ENCODE data around the gene NTM.

Gene NTM

DNA sequence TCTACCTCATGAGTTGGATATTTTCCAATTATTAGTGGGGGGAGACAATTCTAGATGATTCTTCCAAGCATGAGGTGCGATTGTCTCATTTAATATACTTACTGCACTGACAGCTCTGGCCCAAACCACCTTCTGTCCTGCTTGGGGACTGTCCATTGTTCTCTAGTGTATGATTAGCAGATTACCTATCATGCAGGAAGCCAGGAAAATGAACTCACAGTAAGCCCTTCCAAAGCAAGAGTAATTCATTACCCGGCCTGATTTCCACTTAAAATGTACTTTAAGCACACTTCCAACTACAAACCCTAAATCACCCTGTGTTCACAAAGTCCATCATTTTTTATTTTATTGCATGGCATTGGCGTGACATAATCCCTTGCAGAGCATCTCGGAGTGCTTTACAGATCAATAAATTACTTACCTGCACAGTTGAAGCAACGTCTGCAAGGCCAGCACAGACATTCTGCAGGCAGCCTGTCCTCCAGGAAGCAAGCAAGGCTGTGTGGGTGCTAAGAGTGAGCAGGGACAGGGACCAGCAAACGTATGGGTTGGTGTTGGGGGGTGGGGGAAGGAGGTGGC lies 838.2 kb downstream of the NTM start:
- no peaks in the 10 kb centered on the region for H3K36me3 ChIP-seq (ENCODE audit: control insufficient read depth, insufficient read depth, low read length)
- no peak for DNase-seq
- no peaks in the 10 kb centered on the region for H3K27me3 ChIP-seq (replicated peaks; ENCODE audit: control insufficient read depth, insufficient read depth, low read length, poor library complexity, severe bottlenecking)
- no peaks in the 10 kb centered on the region for H3K9me3 ChIP-seq (ENCODE audit: control insufficient read depth, low read length)
- H3K4me1 ChIP-seq (ENCODE audit: control insufficient read depth, insufficient read depth, low read length, poor library complexity, severe bottlenecking): no peaks in the 10 kb centered on the region
- H3K27ac ChIP-seq (ENCODE audit: insufficient read depth, low read length, poor library complexity, severe bottlenecking): no peak overlapping the region
- H3K4me3 ChIP-seq (ENCODE audit: insufficient read depth, low read depth, low read length, poor library complexity, severe bottlenecking): no peak overlapping the region

- H3K27me3 ChIP-seq (replicated peaks; ENCODE audit: control insufficient read depth, insufficient read depth, low read length, poor library complexity, severe bottlenecking): no peaks in the 10 kb centered on the region
- no peaks in the 10 kb centered on the region for H3K4me1 ChIP-seq (ENCODE audit: control insufficient read depth, insufficient read depth, low read length, poor library complexity, severe bottlenecking)
- no peaks in the 10 kb centered on the region for H3K9me3 ChIP-seq (ENCODE audit: control insufficient read depth, low read length)
- DNase-seq: no peak
- no peak overlapping the region for H3K27ac ChIP-seq (ENCODE audit: insufficient read depth, low read length, poor library complexity, severe bottlenecking)
- no peak overlapping the region for H3K4me3 ChIP-seq (ENCODE audit: insufficient read depth, low read depth, low read length, poor library complexity, severe bottlenecking)
- H3K36me3 ChIP-seq (ENCODE audit: control insufficient read depth, insufficient read depth, low read length): no peaks in the 10 kb centered on the region
These were observed 841.1 kb downstream of the NTM start for GRCh38 chr11:132211479-132211878.

DNA sequence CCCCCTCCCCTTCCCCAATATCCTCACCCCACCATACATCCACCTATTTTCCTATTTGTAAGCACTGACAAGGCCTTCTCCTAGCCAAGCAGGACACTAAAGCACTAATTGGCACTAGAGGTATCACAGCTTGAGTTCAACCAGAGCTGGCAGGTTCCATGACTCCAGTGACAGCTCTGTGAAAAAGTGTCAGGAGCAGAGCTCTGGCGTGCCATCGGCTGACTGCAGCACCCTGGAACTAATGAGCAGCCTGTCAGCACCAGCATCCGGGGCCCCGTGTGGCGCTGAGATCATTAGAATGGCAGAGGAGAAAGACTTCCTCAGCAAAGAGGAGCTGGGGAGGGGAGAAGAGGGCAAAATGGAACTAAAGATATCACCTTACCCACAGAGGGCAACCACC lies 847.4 kb downstream of the NTM start:
- Histone ChIP-seq H3K4me1 (ENCODE audit: control insufficient read depth, insufficient read depth, low read length, poor library complexity, severe bottlenecking) (no peaks in the 10 kb centered on the region), H3K4me3 (ENCODE audit: insufficient read depth, low read depth, low read length, poor library complexity, severe bottlenecking) (no peak overlapping the region), H3K36me3 (ENCODE audit: control insufficient read depth, insufficient read depth, low read length) (no peaks in the 10 kb centered on the region), H3K9me3 (ENCODE audit: control insufficient read depth, low read length) (no peaks in the 10 kb centered on the region), H3K27ac (ENCODE audit: insufficient read depth, low read length, poor library complexity, severe bottlenecking) (no peak overlapping the region), H3K27me3 (replicated peaks; ENCODE audit: control insufficient read depth, insufficient read depth, low read length, poor library complexity, severe bottlenecking) (no peaks in the 10 kb centered on the region)
- no peak for DNase-seq

DNA sequence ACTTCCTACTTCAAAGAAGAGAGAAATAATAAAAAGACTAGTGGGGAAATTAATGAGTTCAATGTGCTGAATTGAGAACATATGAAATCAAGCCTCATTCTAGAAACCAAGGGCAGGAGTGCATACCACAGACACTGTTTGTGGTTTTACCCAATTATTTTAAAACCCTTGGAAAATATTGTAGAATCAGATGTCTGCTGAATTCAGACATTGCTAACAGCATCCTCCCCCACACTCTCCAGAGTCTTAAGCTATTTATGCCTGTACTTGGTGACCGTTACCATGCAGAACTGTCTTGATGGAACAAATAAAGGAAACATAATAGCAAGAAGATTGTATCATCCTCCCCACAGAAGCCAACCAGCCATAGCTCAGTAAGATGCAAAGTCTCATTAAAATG lies 850.1 kb downstream of the NTM start:
- DNase-seq: no peak
- Histone ChIP-seq H3K9me3 (ENCODE audit: control insufficient read depth, low read length) (no peaks in the 10 kb centered on the region), H3K4me3 (ENCODE audit: insufficient read depth, low read depth, low read length, poor library complexity, severe bottlenecking) (no peak overlapping the region), H3K27me3 (replicated peaks; ENCODE audit: control insufficient read depth, insufficient read depth, low read length, poor library complexity, severe bottlenecking) (no peaks in the 10 kb centered on the region), H3K4me1 (ENCODE audit: control insufficient read depth, insufficient read depth, low read length, poor library complexity, severe bottlenecking) (no peaks in the 10 kb centered on the region), H3K27ac (ENCODE audit: insufficient read depth, low read length, poor library complexity, severe bottlenecking) (no peak overlapping the region), H3K36me3 (ENCODE audit: control insufficient read depth, insufficient read depth, low read length) (no peaks in the 10 kb centered on the region)

- no peaks in the 10 kb centered on the region for H3K27me3 ChIP-seq (replicated peaks; ENCODE audit: control insufficient read depth, insufficient read depth, low read length, poor library complexity, severe bottlenecking)
- H3K9me3 ChIP-seq (ENCODE audit: control insufficient read depth, low read length): no peaks in the 10 kb centered on the region
- no peak overlapping the region for H3K4me3 ChIP-seq (ENCODE audit: insufficient read depth, low read depth, low read length, poor library complexity, severe bottlenecking)
- DNase-seq: no peak
- H3K27ac ChIP-seq (ENCODE audit: insufficient read depth, low read length, poor library complexity, severe bottlenecking): no peak overlapping the region
- no peaks in the 10 kb centered on the region for H3K36me3 ChIP-seq (ENCODE audit: control insufficient read depth, insufficient read depth, low read length)
- no peaks in the 10 kb centered on the region for H3K4me1 ChIP-seq (ENCODE audit: control insufficient read depth, insufficient read depth, low read length, poor library complexity, severe bottlenecking)
These were observed 851.9 kb downstream of the NTM start for GRCh38 chr11:132222345-132222744.

DNA sequence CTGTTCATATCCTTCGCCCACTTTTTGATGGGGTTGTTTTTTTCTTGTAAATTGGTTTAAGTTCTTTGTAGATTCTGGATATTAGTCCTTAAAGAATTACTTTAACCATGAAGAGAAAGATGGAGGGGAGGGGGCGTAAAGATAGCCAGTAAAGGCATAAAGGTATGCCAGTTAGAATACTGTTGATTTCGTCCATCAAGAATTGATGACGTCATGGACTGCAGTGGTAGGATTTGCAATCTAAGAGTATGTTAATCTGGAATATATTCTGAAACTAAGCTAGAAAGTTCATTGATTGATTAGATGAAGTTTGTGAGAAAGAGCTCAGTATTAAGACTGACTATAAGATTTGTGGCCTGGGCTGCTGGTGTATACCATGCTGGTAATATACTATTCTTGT lies 856.1 kb downstream of the NTM start:
- H3K27me3 ChIP-seq (replicated peaks; ENCODE audit: control insufficient read depth, insufficient read depth, low read length, poor library complexity, severe bottlenecking): no peaks in the 10 kb centered on the region
- no peaks in the 10 kb centered on the region for H3K9me3 ChIP-seq (ENCODE audit: control insufficient read depth, low read length)
- H3K27ac ChIP-seq (ENCODE audit: insufficient read depth, low read length, poor library complexity, severe bottlenecking): no peak overlapping the region
- no peak for DNase-seq
- no peak overlapping the region for H3K4me3 ChIP-seq (ENCODE audit: insufficient read depth, low read depth, low read length, poor library complexity, severe bottlenecking)
- H3K4me1 ChIP-seq (ENCODE audit: control insufficient read depth, insufficient read depth, low read length, poor library complexity, severe bottlenecking): no peaks in the 10 kb centered on the region
- no peaks in the 10 kb centered on the region for H3K36me3 ChIP-seq (ENCODE audit: control insufficient read depth, insufficient read depth, low read length)

DNA sequence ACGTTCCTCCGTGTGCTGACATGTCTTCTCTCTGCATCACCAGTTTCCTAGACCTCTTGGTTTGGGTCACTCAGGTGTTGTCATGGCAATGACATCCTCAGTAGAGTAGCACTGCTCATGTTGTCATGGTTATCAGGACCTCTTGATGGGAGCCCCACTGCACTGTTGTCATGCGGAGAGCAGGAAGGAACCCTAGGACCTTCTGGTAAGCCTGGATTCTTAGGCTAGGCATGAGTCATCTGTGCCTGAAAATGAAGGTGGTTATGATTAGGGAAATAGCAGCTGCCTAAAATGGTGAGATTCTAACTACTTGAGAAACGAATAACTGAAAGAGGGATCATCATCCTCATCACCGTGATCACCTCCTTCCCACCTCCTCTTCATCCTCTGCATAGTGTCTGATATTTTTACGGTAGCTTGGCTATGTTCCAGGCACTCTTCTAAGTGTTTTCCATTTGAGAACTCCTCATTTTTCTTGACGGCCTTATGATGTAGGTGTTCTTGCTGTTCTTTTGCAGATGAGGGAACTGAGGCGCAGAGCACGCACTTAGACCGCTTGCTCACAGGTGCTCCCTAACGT lies 858.4 kb downstream of the NTM start:
- H3K9me3 ChIP-seq (ENCODE audit: control insufficient read depth, low read length): no peaks in the 10 kb centered on the region
- no peaks in the 10 kb centered on the region for H3K27me3 ChIP-seq (replicated peaks; ENCODE audit: control insufficient read depth, insufficient read depth, low read length, poor library complexity, severe bottlenecking)
- H3K27ac ChIP-seq (ENCODE audit: insufficient read depth, low read length, poor library complexity, severe bottlenecking): no peak overlapping the region
- no peak overlapping the region for H3K4me3 ChIP-seq (ENCODE audit: insufficient read depth, low read depth, low read length, poor library complexity, severe bottlenecking)
- H3K36me3 ChIP-seq (ENCODE audit: control insufficient read depth, insufficient read depth, low read length): no peaks in the 10 kb centered on the region
- H3K4me1 ChIP-seq (ENCODE audit: control insufficient read depth, insufficient read depth, low read length, poor library complexity, severe bottlenecking): no peaks in the 10 kb centered on the region
- DNase-seq: no peak

GRCh38 chr11:132231656-132232347 lies 861.4 kb downstream of the NTM start:
- H3K9me3 ChIP-seq (ENCODE audit: control insufficient read depth, low read length): no peaks in the 10 kb centered on the region
- H3K4me1 ChIP-seq (ENCODE audit: control insufficient read depth, insufficient read depth, low read length, poor library complexity, severe bottlenecking): no peaks in the 10 kb centered on the region
- no peaks in the 10 kb centered on the region for H3K36me3 ChIP-seq (ENCODE audit: control insufficient read depth, insufficient read depth, low read length)
- DNase-seq: no peak
- H3K4me3 ChIP-seq (ENCODE audit: insufficient read depth, low read depth, low read length, poor library complexity, severe bottlenecking): no peak overlapping the region
- H3K27ac ChIP-seq (ENCODE audit: insufficient read depth, low read length, poor library complexity, severe bottlenecking): no peak overlapping the region
- no peaks in the 10 kb centered on the region for H3K27me3 ChIP-seq (replicated peaks; ENCODE audit: control insufficient read depth, insufficient read depth, low read length, poor library complexity, severe bottlenecking)

- DNase-seq: no peak
- H3K4me3 ChIP-seq (ENCODE audit: insufficient read depth, low read depth, low read length, poor library complexity, severe bottlenecking): no peak overlapping the region
- H3K4me1 ChIP-seq (ENCODE audit: control insufficient read depth, insufficient read depth, low read length, poor library complexity, severe bottlenecking): no peaks in the 10 kb centered on the region
- no peaks in the 10 kb centered on the region for H3K36me3 ChIP-seq (ENCODE audit: control insufficient read depth, insufficient read depth, low read length)
- no peaks in the 10 kb centered on the region for H3K27me3 ChIP-seq (replicated peaks; ENCODE audit: control insufficient read depth, insufficient read depth, low read length, poor library complexity, severe bottlenecking)
- H3K9me3 ChIP-seq (ENCODE audit: control insufficient read depth, low read length): no peaks in the 10 kb centered on the region
- H3K27ac ChIP-seq (ENCODE audit: insufficient read depth, low read length, poor library complexity, severe bottlenecking): no peak overlapping the region
These were observed 864.5 kb downstream of the NTM start for GRCh38 chr11:132234878-132235277.

DNA sequence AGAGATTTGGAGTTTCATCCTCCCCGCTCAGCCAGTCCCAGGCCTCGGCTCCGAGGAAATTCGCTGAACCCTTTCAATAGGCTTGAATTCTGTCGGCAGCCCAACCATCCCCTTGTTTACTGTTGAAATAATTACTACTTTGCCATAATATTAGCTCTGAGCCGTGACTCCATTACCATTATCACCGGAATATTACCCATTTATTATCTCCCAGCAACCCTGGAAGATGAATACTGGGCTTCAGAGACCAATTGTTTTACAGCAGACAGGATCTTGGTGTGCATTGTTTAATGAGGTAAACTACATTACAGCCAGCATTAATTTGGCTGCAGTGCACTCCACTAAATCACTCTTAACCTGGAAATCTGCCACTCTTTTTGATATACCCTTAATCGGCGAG lies 867.4 kb downstream of the NTM start:
- no peak for DNase-seq
- no peak overlapping the region for H3K4me3 ChIP-seq (ENCODE audit: insufficient read depth, low read depth, low read length, poor library complexity, severe bottlenecking)
- no peaks in the 10 kb centered on the region for H3K36me3 ChIP-seq (ENCODE audit: control insufficient read depth, insufficient read depth, low read length)
- no peaks in the 10 kb centered on the region for H3K4me1 ChIP-seq (ENCODE audit: control insufficient read depth, insufficient read depth, low read length, poor library complexity, severe bottlenecking)
- H3K9me3 ChIP-seq (ENCODE audit: control insufficient read depth, low read length): no peaks in the 10 kb centered on the region
- no peaks in the 10 kb centered on the region for H3K27me3 ChIP-seq (replicated peaks; ENCODE audit: control insufficient read depth, insufficient read depth, low read length, poor library complexity, severe bottlenecking)
- no peak overlapping the region for H3K27ac ChIP-seq (ENCODE audit: insufficient read depth, low read length, poor library complexity, severe bottlenecking)

All from effector memory CD4-positive, alpha-beta T cell (primary cell).